K562 (cell line): Measurements from ENCODE around the gene EXTL1. TPM values are rescaled to one million over a fixed set of nuclear protein-coding genes. Genes with fewer than 3 reads are reported as not detected.

ENCODE experiments used
- ARID1B ChIP-seq: fragments of 450-650 bp; IDR thresholded peaks from 2 replicates; pipeline ENCODE4 v1.6.1; 2016; ENCODE audit warnings: antibody characterized with exemption, mild to moderate bottlenecking, inconsistent platforms
- BCL6 ChIP-seq: fragments of 250-450 bp; sonication (Bioruptor Pico); IDR thresholded peaks from 2 replicates; pipeline ENCODE4 v1.4.0; 2020
- CBFA2T3 ChIP-seq: fragments of 450-650 bp; IDR thresholded peaks from 2 replicates; pipeline ENCODE4 v1.6.1; 2017
- HDAC3 ChIP-seq: fragments of 450-650 bp; IDR thresholded peaks from 2 replicates; pipeline ENCODE4 v1.6.1; 2018; ENCODE audit warnings: borderline replicate concordance, mild to moderate bottlenecking, moderate library complexity; ENCODE audit not compliant: partially characterized antibody
- MEF2D ChIP-seq: conservative IDR thresholded peaks from 2 replicates; pipeline ENCODE4 v1.6.1; 2016; ENCODE audit warnings: low read depth, missing genetic modification characterization, missing compliant biosample characterization
- PCBP1 ChIP-seq: fragments of 200-400 bp; formaldehyde crosslinking; IDR thresholded peaks from 2 replicates; pipeline ENCODE4 v1.6.1; 2018; ENCODE audit warnings: mild to moderate bottlenecking, low read depth, low read length; ENCODE audit not compliant: poor library complexity, severe bottlenecking
- SMAD2 ChIP-seq: fragments of 150-350 bp; IDR thresholded peaks from 2 replicates; pipeline ENCODE4 v1.6.1; 2014; ENCODE audit warnings: low read depth, mild to moderate bottlenecking, low read length
- SMC3 ChIP-seq: conservative IDR thresholded peaks from 2 replicates; pipeline ENCODE4 v1.6.1; 2011; ENCODE audit warnings: low read depth, low read length, improper control_type of control experiment; ENCODE audit not compliant: insufficient read depth
- SP1 ChIP-seq: sonication (generic); formaldehyde crosslinking; IDR thresholded peaks from 2 replicates; pipeline ENCODE4 v1.8.1; 2022; ENCODE audit warnings: mild to moderate bottlenecking, missing genetic modification reagents
- ZNF589 ChIP-seq: fragments of 200-800 bp; sonication (Bioruptor generic); IDR thresholded peaks from 2 replicates; pipeline ENCODE4 v1.6.1; 2016; ENCODE audit warnings: low read depth, missing genetic modification characterization, missing compliant biosample characterization
- ZNF764 ChIP-seq: fragments of 250-450 bp; sonication (Bioruptor Pico); IDR thresholded peaks from 2 replicates; pipeline ENCODE4 v1.4.0; 2020; ENCODE audit warnings: low read depth, mild to moderate bottlenecking, moderate library complexity
- ZZZ3 ChIP-seq: fragments of 450-650 bp; IDR thresholded peaks from 2 replicates; pipeline ENCODE4 v1.6.1; 2016; ENCODE audit warnings: antibody characterized with exemption, mild to moderate bottlenecking, moderate library complexity
- polyA plus RNA-seq, 8 experiments: library from polyadenylated mRNA; depleted of rRNA in 4 of 8; stranded (reverse) in 5 of 8; unstranded in 3 of 8; fragments of >200 nt; fragmentation: Nextera tagmentation in 2 of 8; fragmentation: Illumina TruSeq in 1 of 8; extraction: Ambion mirVana in 2 of 8; extraction: Trizol in 1 of 8; gene quantifications; 2 replicates each; pipeline versions ENCODE4 v1.2.1 to v1.2.3, GENCODE V29; 2011 to 2014; ENCODE audit warnings: inconsistent platforms in 1 of 8, missing spikeins in 1 of 8
- total RNA-seq, 7 experiments: library from RNA; depleted of rRNA in 6 of 7; stranded (reverse); fragments of >200 nt in 6 of 7; fragmentation: Illumina TruSeq in 2 of 7; extraction: Trizol in 2 of 7; gene quantifications; 2 replicates each; pipeline versions ENCODE4 v1.2.1 to v1.2.3, GENCODE V29; 2011 to 2021; ENCODE audit warnings: low replicate concordance in 1 of 7
- TF ChIP-seq, protein P1 (sequence below): fragments of 250-450 bp; sonication (Bioruptor Pico); IDR thresholded peaks from 2 replicates; pipeline ENCODE4 v1.5.0; 2021; ENCODE audit warnings: mild to moderate bottlenecking, moderate library complexity
- TF ChIP-seq, protein P2 (sequence below): sonication (generic); formaldehyde crosslinking; IDR thresholded peaks from 2 replicates; pipeline ENCODE4 v1.9.0; 2022; ENCODE audit warnings: mild to moderate bottlenecking, missing genetic modification reagents
- TF ChIP-seq, protein P3 (sequence below): sonication (generic); formaldehyde crosslinking; IDR thresholded peaks from 2 replicates; pipeline ENCODE4 v1.8.0; 2022; ENCODE audit warnings: mild to moderate bottlenecking, missing genetic modification reagents
- TF ChIP-seq, protein P4 (sequence below): fragments of 450-650 bp; IDR thresholded peaks from 2 replicates; pipeline ENCODE4 v1.6.1; 2018; ENCODE audit not compliant: partially characterized antibody

The EXTL1 gene
- total and polyA plus RNA-seq, 9 of the 15 experiments (the other 6 are each of a cell fraction or from before 2014, with no cell fraction given): 0.04 to 0.23 (median 0.08) TPM; not detected in 3

DNA sequence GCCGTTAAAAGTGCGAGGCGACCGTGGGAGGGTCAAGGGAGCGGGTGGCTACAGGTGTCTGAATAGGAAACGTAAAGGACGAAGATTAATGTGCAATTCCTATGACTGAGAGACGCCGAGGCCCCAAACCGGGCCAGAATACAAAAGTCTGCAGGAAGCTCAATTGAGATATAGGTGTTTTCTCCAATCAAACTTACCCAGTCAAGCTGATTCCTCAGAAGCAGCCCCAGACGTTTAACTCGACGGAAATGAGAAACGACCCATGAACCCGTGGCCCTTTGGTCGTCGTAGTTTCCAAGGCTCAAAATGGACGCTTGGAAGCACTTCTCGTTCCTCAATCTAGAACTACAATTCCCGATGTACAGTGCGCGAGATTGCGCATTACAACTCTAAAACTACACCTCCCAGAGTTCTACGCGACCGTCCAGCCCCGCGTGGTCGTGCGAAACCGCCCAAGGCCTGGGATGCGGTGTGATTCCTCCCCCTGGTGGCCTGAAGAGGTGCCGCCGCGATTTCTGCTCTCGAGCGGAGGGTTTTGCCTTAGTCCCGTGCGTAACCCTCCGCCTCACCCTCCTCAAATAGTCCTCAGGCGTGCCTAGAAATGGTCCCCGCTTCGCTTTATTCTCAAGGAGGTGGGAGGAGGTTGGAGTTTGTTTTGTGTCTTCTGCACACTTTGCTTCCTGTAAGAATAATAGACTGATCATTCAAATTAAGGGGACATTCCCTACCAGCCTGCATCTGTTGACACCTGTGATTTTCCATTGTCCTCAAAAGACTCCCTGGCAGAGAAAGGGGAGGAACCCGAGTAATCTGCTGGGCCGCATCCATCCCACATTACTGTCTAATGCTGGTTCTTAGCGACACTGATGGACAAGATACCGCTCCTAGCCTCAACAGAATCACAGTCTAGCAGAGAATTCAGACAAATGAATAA lies 23.5 kb upstream of the EXTL1 start, which contains the start of gene PAFAH2 (continued):
- TF ChIP-seq, protein P1, sequence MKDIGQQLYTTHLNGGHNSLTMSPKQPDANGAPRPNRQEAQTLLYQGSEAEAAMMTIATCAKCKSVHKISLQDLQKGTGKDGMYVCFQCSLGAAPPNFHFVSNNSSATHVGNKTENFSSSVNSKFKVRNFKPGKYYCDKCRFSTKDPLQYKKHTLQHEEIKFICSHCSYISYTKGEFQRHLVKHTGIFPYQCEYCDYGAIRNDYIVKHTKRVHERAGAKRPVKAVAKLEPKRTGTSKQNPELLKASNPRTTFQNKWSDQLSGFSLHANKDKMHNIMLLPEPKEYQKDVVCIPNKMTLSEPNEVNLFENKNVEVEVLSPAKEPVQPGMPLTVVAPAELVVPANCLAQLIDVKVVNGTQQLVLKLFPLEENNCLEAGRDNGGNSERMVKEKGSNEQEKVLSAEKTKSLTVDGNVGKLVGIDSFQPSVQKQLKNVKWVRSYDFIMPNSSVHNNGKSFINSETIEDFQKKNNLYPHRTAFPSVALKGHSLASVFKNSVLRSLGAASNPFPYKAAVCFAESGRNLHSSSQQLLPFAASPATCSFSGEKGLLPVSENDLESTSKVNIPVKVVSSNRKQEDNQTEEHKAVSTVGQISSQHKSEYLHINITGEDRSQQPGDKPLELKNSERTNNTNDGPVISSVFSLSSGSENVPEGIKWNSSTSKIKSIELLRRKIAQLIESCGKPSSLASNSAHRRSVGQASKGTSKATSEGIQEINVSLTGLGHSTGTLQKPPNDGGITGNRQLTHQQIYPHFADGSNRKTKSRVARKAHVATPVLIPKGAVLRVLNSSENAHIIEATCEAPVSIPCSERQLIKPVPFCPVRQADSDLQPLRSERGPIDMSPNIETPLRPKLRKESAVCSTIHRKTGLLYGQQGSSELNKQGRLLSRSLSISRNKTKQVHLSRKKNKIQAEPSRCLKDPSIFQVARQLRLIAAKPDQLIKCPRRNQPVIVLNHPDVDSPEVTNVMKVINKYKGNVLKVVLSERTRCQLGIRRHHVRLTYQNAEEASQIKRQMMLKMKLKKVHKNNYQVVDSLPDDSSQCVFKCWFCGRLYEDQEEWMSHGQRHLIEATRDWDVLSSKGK (CRISPR knock-in tag): no peak
- TF ChIP-seq MEF2D (tag): peak; percentile 77
- peak; percentile 45 for TF ChIP-seq CBFA2T3
- peak; percentile 82 for TF ChIP-seq HDAC3
- peak; percentile 72 for TF ChIP-seq BCL6 (CRISPR knock-in tag)
- peak; percentile 93; the same call in 1 of the 2 replicates for TF ChIP-seq ZNF589 (CRISPR knock-in tag)
- TF ChIP-seq, protein P2, sequence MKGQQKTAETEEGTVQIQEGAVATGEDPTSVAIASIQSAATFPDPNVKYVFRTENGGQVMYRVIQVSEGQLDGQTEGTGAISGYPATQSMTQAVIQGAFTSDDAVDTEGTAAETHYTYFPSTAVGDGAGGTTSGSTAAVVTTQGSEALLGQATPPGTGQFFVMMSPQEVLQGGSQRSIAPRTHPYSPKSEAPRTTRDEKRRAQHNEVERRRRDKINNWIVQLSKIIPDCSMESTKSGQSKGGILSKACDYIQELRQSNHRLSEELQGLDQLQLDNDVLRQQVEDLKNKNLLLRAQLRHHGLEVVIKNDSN (CRISPR knock-in tag): peak; percentile 96
- peak; percentile 63 for TF ChIP-seq PCBP1
- TF ChIP-seq, protein P3, sequence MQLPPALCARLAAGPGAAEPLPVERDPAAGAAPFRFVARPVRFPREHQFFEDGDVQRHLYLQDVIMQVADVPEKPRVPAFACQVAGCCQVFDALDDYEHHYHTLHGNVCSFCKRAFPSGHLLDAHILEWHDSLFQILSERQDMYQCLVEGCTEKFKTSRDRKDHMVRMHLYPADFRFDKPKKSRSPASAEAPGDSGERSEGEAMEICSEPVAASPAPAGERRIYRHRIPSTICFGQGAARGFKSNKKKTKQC (CRISPR knock-in tag): peak; percentile 91; the same call in 1 of the 2 replicates
- TF ChIP-seq SMC3: peak; percentile 100
- peak; percentile 90 for TF ChIP-seq ZZZ3
- TF ChIP-seq ARID1B: peak; percentile 71
- peak; percentile 33; the same call in 1 of the 2 replicates for TF ChIP-seq SMAD2
- TF ChIP-seq, protein P4, sequence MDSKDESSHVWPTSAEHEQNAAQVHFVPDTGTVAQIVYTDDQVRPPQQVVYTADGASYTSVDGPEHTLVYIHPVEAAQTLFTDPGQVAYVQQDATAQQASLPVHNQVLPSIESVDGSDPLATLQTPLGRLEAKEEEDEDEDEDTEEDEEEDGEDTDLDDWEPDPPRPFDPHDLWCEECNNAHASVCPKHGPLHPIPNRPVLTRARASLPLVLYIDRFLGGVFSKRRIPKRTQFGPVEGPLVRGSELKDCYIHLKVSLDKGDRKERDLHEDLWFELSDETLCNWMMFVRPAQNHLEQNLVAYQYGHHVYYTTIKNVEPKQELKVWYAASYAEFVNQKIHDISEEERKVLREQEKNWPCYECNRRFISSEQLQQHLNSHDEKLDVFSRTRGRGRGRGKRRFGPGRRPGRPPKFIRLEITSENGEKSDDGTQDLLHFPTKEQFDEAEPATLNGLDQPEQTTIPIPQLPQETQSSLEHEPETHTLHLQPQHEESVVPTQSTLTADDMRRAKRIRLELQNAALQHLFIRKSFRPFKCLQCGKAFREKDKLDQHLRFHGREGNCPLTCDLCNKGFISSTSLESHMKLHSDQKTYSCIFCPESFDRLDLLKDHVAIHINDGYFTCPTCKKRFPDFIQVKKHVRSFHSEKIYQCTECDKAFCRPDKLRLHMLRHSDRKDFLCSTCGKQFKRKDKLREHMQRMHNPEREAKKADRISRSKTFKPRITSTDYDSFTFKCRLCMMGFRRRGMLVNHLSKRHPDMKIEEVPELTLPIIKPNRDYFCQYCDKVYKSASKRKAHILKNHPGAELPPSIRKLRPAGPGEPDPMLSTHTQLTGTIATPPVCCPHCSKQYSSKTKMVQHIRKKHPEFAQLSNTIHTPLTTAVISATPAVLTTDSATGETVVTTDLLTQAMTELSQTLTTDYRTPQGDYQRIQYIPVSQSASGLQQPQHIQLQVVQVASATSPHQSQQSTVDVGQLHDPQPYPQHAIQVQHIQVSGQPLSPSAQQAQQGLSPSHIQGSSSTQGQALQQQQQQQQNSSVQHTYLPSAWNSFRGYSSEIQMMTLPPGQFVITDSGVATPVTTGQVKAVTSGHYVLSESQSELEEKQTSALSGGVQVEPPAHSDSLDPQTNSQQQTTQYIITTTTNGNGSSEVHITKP: peak; percentile 43
- no peak for TF ChIP-seq ZNF764 (CRISPR knock-in tag)
- peak; percentile 100 for TF ChIP-seq SP1 (CRISPR knock-in tag)
